OCI-LY1 (cell line): ENCODE measurements around the gene DCTN2.
"Not testable (repeated sequence)": the region's sequence is repeated elsewhere in the genome, so short reads cannot be mapped to it uniquely, and the experiment has no call there.

ENCODE experiments used
- H2AFZ ChIP-seq: fragments of 200-600 bp; sonication (generic), shearing (Covaris generic); 2 replicates; pipeline ENCODE4 v1.6.0; 2014; ENCODE audit warnings: antibody characterized with exemption, mild to moderate bottlenecking, low read length
- H3F3A ChIP-seq: fragments of 200-600 bp; sonication (generic), shearing (Covaris generic); 2 replicates; pipeline ENCODE4 v1.6.0; 2014; ENCODE audit warnings: mild to moderate bottlenecking, antibody characterized with exemption, low read length, moderate library complexity; ENCODE audit not compliant: insufficient read depth
- H3K27ac ChIP-seq: fragments of 200-600 bp; sonication (generic); 2 replicates; pipeline ENCODE4 v1.5.1; 2014; ENCODE audit warnings: low read length, mixed run types, mild to moderate bottlenecking, low read depth; ENCODE audit not compliant: poor library complexity, severe bottlenecking
- H3K27me3 ChIP-seq: fragments of 200-600 bp; sonication (generic); 2 replicates; pipeline ENCODE4 v1.6.0; 2014; ENCODE audit warnings: antibody characterized with exemption, mild to moderate bottlenecking, low read length, moderate library complexity; ENCODE audit not compliant: insufficient read depth
- H3K36me3 ChIP-seq: fragments of 200-600 bp; sonication (generic); 2 replicates; pipeline ENCODE4 v1.6.1; 2014; ENCODE audit warnings: mild to moderate bottlenecking, antibody characterized with exemption, low read length, moderate library complexity, mixed read lengths; ENCODE audit not compliant: insufficient read depth
- H3K4me1 ChIP-seq: fragments of 200-600 bp; sonication (generic); 2 replicates; pipeline ENCODE4 v1.5.1; 2014; ENCODE audit warnings: mild to moderate bottlenecking, low read length, moderate library complexity; ENCODE audit not compliant: insufficient read depth, severe bottlenecking
- H3K4me2 ChIP-seq: fragments of 200-600 bp; sonication (generic), shearing (Covaris generic); 2 replicates; pipeline ENCODE4 v1.6.1; 2014; ENCODE audit warnings: low read length
- H3K4me3 ChIP-seq: fragments of 200-600 bp; sonication (generic); 2 replicates; pipeline ENCODE4 v1.5.1; 2014; ENCODE audit warnings: low read length, low read depth, mild to moderate bottlenecking, mixed read lengths; ENCODE audit not compliant: poor library complexity, severe bottlenecking
- H3K79me2 ChIP-seq: fragments of 200-600 bp; shearing (Covaris generic); 2 replicates; pipeline ENCODE4 v1.6.1; 2016; ENCODE audit warnings: mixed run types, low read length, mixed read lengths; ENCODE audit not compliant: insufficient read depth
- H3K9ac ChIP-seq: fragments of 200-600 bp; sonication (generic), shearing (Covaris generic); 2 replicates; pipeline ENCODE4 v1.6.1; 2014; ENCODE audit warnings: mild to moderate bottlenecking, low read length, mixed read lengths
- H3K9me2 ChIP-seq: fragments of 200-600 bp; sonication (generic), shearing (Covaris generic); 2 replicates; pipeline ENCODE4 v1.6.1; 2014; ENCODE audit warnings: low read depth, mild to moderate bottlenecking, low read length, mixed read lengths
- H3K9me3 ChIP-seq: fragments of 200-600 bp; shearing (Covaris generic); 2 replicates; pipeline ENCODE4 v1.6.1; 2014; ENCODE audit warnings: low read length, mixed read lengths
- H4K20me1 ChIP-seq: fragments of 200-600 bp; sonication (generic), shearing (Covaris generic); 2 replicates; pipeline ENCODE4 v1.6.0; 2016; ENCODE audit warnings: mild to moderate bottlenecking, low read length; ENCODE audit not compliant: insufficient read depth
- CTCF ChIP-seq: fragments of 200-600 bp; sonication (generic), shearing (Covaris generic); IDR thresholded peaks from 2 replicates; pipeline ENCODE4 v1.5.1; 2017; ENCODE audit warnings: mild to moderate bottlenecking, antibody characterized with exemption, low read length, moderate library complexity, mixed read lengths
- EZH2 ChIP-seq: fragments of 200-600 bp; sonication (generic), shearing (Covaris generic); IDR thresholded peaks from 2 replicates; pipeline ENCODE4 v1.8.0; 2017; ENCODE audit warnings: borderline replicate concordance, mixed run types, mild to moderate bottlenecking, antibody characterized with exemption, low read length, moderate library complexity, mixed read lengths

DCTN2 gene

DNA sequence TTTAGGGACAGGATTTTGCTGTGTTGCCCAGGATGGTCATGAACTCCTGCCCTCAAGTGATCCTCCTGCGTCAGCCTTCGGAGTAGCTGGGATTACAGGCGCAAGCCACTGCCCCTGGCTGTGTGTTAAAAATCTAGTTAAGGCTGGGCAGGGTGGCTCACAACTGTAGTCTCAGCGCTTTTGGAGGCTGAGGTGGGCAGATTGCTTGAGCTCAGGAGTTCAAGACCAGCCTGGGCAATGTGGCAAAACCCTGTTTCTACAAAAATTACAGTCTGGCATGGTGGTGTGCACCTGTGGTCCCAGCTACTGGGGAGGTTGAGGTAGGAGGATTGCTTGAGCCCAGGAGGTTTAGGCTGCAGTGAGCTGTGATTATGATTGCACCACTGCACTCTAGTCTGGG lies 35.8 kb downstream of the DCTN2 start:
- no peak overlapping the region for H3K4me3 ChIP-seq
- H3K79me2 ChIP-seq = no peaks in the 10 kb centered on the region
- no peak overlapping the region for H3K9ac ChIP-seq
- 0 out of 2 replicates have a peak, but pooled peaks cover 3% of the 10 kb centered on the region for H3F3A ChIP-seq
- H3K4me2 ChIP-seq = no peak overlapping the region
- H3K9me2 ChIP-seq = no peaks in the 10 kb centered on the region
- no peak overlapping the region for H3K27ac ChIP-seq
- no peaks in the 10 kb centered on the region for H3K4me1 ChIP-seq
- H4K20me1 ChIP-seq = no peaks in the 10 kb centered on the region
- no peaks in the 10 kb centered on the region for H3K9me3 ChIP-seq
- H2AFZ ChIP-seq = no peak overlapping the region
- H3K27me3 ChIP-seq = no peaks in the 10 kb centered on the region
- TF ChIP-seq CTCF (no peak), EZH2 (no peak)
- peaks cover 77% of the 10 kb centered on the region for H3K36me3 ChIP-seq

- not testable (repeated sequence) for H3K9me3 ChIP-seq, H3K27ac ChIP-seq, H2AFZ ChIP-seq, H3K4me1 ChIP-seq, H3K79me2 ChIP-seq, H3K4me2 ChIP-seq, H3K9me2 ChIP-seq, H3F3A ChIP-seq, H3K27me3 ChIP-seq, H4K20me1 ChIP-seq, H3K9ac ChIP-seq, H3K4me3 ChIP-seq
- peaks cover 78% of the 10 kb centered on the region for H3K36me3 ChIP-seq
These were observed 39.2 kb downstream of the DCTN2 start for GRCh38 chr12:57507796-57508195.

GRCh38 chr12:57506541-57506940 lies 40.5 kb downstream of the DCTN2 start:
- H3K36me3 ChIP-seq = peaks cover 78% of the 10 kb centered on the region
- not testable (repeated sequence) for H3K9ac ChIP-seq, H4K20me1 ChIP-seq, H3K4me2 ChIP-seq, H3K27me3 ChIP-seq, H3K27ac ChIP-seq, H2AFZ ChIP-seq, H3F3A ChIP-seq, H3K4me1 ChIP-seq, H3K9me2 ChIP-seq, H3K79me2 ChIP-seq, H3K9me3 ChIP-seq, H3K4me3 ChIP-seq

DNA sequence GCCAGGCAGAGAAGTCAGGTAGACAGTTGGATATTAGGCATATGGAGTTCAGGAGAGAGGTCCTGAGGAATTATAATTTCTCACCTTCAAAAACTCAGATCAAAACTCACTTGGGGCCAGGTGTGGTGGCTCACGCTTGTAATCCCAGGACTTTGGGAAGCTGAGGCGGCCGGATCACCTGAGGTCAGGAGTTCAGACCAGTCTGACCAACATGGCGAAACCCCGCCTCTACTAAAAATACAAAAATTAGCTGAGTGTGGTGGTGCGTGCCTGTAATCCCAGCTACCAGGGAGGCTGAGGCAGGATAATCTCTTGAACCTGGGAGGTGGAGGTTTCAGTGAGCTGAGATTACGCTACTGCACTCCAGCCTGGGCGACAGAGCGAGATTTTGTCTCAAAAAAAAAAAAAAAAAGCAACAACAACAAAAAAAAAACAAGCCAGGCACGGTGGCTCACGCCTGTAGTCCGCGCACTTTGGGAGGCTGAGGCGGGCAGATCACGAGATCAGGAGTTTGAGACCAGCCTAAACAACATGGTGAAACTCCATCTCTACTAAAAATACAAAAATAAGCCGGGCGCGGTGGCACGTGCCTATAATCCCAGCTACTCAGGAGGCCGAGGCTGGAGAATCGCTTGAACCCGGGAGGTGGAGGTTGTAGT lies 44.6 kb downstream of the DCTN2 start:
- not testable (repeated sequence) for H3K9ac ChIP-seq, H4K20me1 ChIP-seq, H3K9me3 ChIP-seq, H3K27ac ChIP-seq, H2AFZ ChIP-seq, H3K27me3 ChIP-seq, H3K9me2 ChIP-seq, H3K4me3 ChIP-seq, H3K79me2 ChIP-seq, H3K4me1 ChIP-seq, H3K4me2 ChIP-seq, H3F3A ChIP-seq
- peaks cover 86% of the 10 kb centered on the region for H3K36me3 ChIP-seq

DNA sequence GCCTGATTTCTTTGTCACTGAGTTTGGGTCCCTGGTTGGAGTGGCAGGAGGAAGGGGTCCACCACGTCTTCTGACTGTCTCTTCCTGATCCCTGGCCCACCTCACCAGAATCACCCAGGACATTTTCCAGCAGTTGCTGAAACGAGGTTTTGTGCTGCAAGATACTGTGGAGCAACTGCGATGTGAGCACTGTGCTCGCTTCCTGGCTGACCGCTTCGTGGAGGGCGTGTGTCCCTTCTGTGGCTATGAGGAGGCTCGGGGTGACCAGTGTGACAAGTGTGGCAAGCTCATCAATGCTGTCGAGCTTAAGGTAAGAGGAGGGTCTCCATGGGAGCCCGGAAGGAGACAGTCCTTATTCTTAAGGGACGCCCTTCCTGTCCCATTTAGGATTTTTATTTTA lies 46.8 kb downstream of the DCTN2 start:
- H3F3A ChIP-seq = no peaks in the 10 kb centered on the region
- no peak overlapping the region for H3K4me2 ChIP-seq
- H3K27me3 ChIP-seq = no peaks in the 10 kb centered on the region
- no peak overlapping the region for H3K27ac ChIP-seq
- H3K9ac ChIP-seq = no peak overlapping the region
- no peaks in the 10 kb centered on the region for H3K9me3 ChIP-seq
- H4K20me1 ChIP-seq = no peaks in the 10 kb centered on the region
- no peaks in the 10 kb centered on the region for H3K4me1 ChIP-seq
- H3K9me2 ChIP-seq = no peaks in the 10 kb centered on the region
- no peak overlapping the region for H2AFZ ChIP-seq
- no peak overlapping the region for H3K4me3 ChIP-seq
- H3K79me2 ChIP-seq = no peaks in the 10 kb centered on the region
- TF ChIP-seq EZH2 (no peak), CTCF (no peak)
- peaks cover 92% of the 10 kb centered on the region for H3K36me3 ChIP-seq
